Activated T-cell treated with anti-CD3 and anti-CD28 coated beads, Interleukin-2, amount 50 U/mL, for 24 hours (primary cell): Measurements from ENCODE around the gene GPR180.

Experiments used
- DNase-seq: peaks from one replicate; pipeline ENCODE4 v3.0.0-alpha.2; 2020
- H3K27ac Mint-ChIP-seq: 2 replicates; pipeline ENCODE4 v1.8.0; 2020; ENCODE audit warnings: mild to moderate bottlenecking, mixed read lengths
- H3K27me3 Mint-ChIP-seq: 2 replicates; pipeline ENCODE4 v1.8.0; 2020; ENCODE audit warnings: mixed read lengths
- H3K36me3 Mint-ChIP-seq: 2 replicates; pipeline ENCODE4 v1.8.0; 2020; ENCODE audit warnings: low read depth, mixed read lengths
- H3K4me1 Mint-ChIP-seq: 2 replicates; pipeline ENCODE4 v1.8.0; 2020; ENCODE audit warnings: low read depth, mixed read lengths
- H3K4me3 Mint-ChIP-seq: 2 replicates; pipeline ENCODE4 v1.8.0; 2020; ENCODE audit warnings: mild to moderate bottlenecking, moderate library complexity, mixed read lengths
- H3K9me3 Mint-ChIP-seq: 2 replicates; pipeline ENCODE4 v1.8.0; 2020; ENCODE audit warnings: mixed read lengths

GPR180 gene

DNA sequence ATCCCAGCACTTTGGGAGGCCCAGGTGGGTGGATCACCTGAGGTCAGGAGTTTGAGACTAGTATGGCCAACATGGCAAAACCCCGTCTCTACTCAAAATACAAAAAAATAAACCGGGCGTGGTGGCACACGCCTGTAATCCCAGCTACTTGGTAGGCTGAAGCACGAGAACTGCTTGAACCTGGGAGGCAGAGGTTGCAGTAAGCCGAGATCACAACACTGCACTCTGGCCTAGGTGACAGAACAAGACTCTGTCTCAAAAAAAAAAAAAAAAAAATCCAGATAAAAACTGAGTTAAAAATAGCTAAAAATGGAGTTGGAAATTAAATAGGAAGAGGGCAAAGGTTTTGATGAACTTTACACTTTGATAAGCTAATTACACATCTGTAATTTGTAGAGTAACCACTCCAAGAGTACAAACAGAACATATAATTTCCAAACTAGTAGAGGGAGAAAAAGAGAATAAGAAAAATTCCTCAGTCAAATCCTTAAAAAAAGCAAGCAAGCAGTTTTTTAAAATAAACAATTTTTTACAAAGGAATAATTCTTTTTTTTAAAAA, 16.0 kb upstream of the GPR180 start:
- no peaks in the 10 kb centered on the region for H3K27me3 Mint-ChIP-seq
- peaks cover 28% of the 10 kb centered on the region for H3K4me1 Mint-ChIP-seq
- H3K9me3 Mint-ChIP-seq, result no peaks in the 10 kb centered on the region
- H3K4me3 Mint-ChIP-seq, result no peak overlapping the region
- H3K36me3 Mint-ChIP-seq, result peaks cover 86% of the 10 kb centered on the region
- DNase-seq, result no peak
- no peak overlapping the region for H3K27ac Mint-ChIP-seq

- no peak overlapping the region for H3K27ac Mint-ChIP-seq
- H3K4me3 Mint-ChIP-seq, result no peak overlapping the region
- peaks cover 34% of the 10 kb centered on the region for H3K4me1 Mint-ChIP-seq
- H3K9me3 Mint-ChIP-seq, result no peaks in the 10 kb centered on the region
- DNase-seq, result no peak
- peaks cover 87% of the 10 kb centered on the region for H3K36me3 Mint-ChIP-seq
- H3K27me3 Mint-ChIP-seq, result no peaks in the 10 kb centered on the region
These were observed 15.3 kb upstream of the GPR180 start for GRCh38 chr13:94586371-94586770.

GRCh38 chr13:94588541-94588940, 13.1 kb upstream of the GPR180 start:
- no peaks in the 10 kb centered on the region for H3K9me3 Mint-ChIP-seq
- H3K27me3 Mint-ChIP-seq, result no peaks in the 10 kb centered on the region
- no peak for DNase-seq
- H3K36me3 Mint-ChIP-seq, result peaks cover 84% of the 10 kb centered on the region
- H3K4me3 Mint-ChIP-seq, result no peak overlapping the region
- no peak overlapping the region for H3K27ac Mint-ChIP-seq
- peaks cover 44% of the 10 kb centered on the region for H3K4me1 Mint-ChIP-seq

GRCh38 chr13:94590744-94591143, 10.9 kb upstream of the GPR180 start:
- no peak overlapping the region for H3K27ac Mint-ChIP-seq
- peaks cover 56% of the 10 kb centered on the region for H3K4me1 Mint-ChIP-seq
- no peaks in the 10 kb centered on the region for H3K27me3 Mint-ChIP-seq
- no peak for DNase-seq
- H3K4me3 Mint-ChIP-seq, result no peak overlapping the region
- H3K9me3 Mint-ChIP-seq, result no peaks in the 10 kb centered on the region
- peaks cover 86% of the 10 kb centered on the region for H3K36me3 Mint-ChIP-seq

DNA sequence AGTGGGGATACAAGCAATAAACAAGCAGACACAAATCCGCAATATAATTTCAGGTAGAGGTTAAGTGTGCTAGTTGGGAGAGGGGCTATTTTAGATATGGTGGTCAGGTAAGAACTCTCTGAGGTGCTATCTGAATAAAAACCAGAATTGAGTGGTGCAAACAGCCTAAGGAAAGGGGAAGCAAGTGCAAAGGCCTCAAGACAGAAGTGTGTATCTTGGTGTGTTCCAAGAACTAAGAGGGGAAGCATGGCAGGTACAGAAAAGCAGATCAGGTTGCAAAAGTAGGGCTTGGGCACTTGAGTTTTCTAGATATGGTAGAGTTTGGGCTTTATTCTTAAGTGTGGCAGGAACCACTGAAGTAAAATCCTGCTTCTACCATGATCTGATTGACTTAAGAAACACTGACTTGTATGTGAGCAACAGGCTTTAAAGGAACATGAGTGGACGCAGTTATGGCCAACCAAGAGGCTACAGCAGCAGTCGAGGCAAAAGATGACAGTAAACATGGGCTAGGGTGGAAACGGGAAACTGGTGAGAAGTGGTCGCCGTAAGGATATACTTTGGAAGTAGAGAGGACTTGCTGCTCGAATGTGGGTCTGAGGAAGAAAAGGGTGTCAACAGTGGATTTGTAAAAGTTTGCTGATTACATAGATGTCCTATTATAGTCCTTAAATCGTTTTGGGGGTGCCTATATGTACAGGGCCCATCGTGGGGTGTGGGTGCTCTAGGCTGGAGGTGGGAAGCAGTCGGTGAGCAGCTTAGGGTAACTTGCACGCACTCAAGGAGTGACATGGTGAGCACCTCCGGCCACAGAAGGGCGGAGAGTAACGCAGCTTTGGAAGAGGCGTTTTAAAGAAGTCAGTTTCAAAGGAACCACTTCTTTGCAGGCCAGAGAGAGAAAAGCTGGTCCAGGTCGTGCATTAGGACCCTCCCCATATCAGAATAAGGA, 6.4 kb upstream of the GPR180 start:
- peaks cover 54% of the 10 kb centered on the region for H3K36me3 Mint-ChIP-seq
- DNase-seq, result peak; percentile 59
- H3K9me3 Mint-ChIP-seq, result no peaks in the 10 kb centered on the region
- H3K27ac Mint-ChIP-seq, result peak overlapping the region; percentile 97
- H3K4me3 Mint-ChIP-seq, result peak overlapping the region; percentile 85
- peaks cover 42% of the 10 kb centered on the region for H3K4me1 Mint-ChIP-seq
- no peaks in the 10 kb centered on the region for H3K27me3 Mint-ChIP-seq

DNA sequence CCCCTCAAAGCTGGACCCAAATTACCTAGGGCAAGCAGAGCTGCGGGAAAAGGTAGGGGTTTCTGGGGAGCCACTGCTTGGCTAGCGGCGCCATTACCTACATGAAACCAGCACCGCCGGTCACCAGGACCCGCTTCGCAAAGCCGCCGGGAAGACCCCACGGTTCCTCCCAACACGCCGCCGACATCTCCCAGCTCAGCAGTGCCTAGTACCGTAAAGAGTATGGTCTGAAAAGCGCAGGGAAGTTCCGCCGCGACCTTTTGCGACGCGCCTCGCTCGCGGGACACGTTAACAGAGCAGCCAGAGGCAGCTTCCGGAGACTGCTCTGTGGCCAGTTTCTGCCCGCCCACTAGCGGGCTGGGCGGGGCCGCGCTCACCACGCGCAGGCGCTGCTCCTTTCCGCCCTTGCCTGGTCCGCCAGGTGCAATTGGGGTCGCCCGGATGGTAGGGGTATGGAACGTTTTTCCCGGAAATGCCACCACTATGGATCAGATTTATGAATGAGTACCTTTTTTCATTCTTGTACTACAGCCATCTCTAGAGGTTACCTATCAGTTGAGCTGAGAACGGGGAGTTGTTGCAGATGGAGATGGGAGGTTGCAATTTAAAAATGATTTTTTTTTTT, 5.6 kb upstream of the GPR180 start, which contains the start of gene TGDS:
TGDS (minus strand) TSS at position 203 of the 625 bp plus-strand sequence; CDS start at position 187, 16 bp downstream.
- Mint-ChIP-seq H3K27ac (peak within 1 kb of the TSS; percentile 97), H3K4me3 (peak within 1 kb of the TSS; percentile 85), H3K36me3 (peaks cover 47% of the 10 kb centered on the region), H3K4me1 (peaks cover 38% of the 10 kb centered on the region), H3K9me3 (peaks cover 5% of the 10 kb centered on the region), H3K27me3 (no peaks in the 10 kb centered on the region)
- peak; percentile 92 for DNase-seq

DNA sequence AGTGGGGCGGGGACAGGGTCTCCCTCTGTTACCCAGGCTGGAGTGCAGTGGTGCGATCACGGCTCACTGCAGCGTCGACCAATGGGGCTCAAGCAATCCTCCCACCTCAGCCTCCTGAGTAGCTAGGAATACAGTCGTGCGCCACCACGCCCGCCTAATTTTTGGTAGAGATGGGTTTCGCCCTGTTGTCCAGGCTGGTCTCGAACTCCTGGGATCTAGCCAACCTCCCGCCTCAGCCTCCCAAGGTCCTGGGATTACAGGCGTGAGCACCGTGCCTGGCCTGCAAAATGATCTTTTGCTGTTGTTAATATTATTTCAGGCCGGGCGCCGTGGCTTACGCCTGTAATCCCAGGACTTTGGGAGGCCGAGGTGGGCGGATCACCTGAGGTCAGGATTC, 5.1 kb upstream of the GPR180 start:
- peak overlapping the region; percentile 97 for H3K27ac Mint-ChIP-seq
- peak overlapping the region; percentile 85 for H3K4me3 Mint-ChIP-seq
- peaks cover 38% of the 10 kb centered on the region for H3K4me1 Mint-ChIP-seq
- DNase-seq, result no peak
- no peaks in the 10 kb centered on the region for H3K27me3 Mint-ChIP-seq
- peaks cover 45% of the 10 kb centered on the region for H3K36me3 Mint-ChIP-seq
- H3K9me3 Mint-ChIP-seq, result peaks cover 5% of the 10 kb centered on the region

DNA sequence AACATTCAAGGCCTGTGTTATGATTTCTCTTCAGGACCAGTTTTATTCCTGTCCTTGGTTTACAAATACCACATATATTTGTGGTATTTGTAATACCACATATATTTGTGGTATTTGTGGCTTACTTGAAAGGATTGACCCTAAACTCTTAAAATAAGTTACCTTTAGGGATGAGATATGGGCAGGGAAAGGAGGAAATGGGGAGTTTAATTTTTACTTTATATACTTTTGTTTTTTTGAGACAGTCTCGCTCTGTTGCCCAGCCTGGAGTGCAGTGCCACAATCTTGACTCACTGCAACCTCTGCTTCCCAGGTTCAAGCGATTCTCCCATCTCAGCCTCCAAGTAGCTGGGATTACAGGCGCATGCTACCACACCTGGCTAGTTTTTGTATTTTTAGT, 3.4 kb upstream of the GPR180 start:
- Mint-ChIP-seq H3K27ac (no peak overlapping the region), H3K4me1 (peaks cover 37% of the 10 kb centered on the region), H3K9me3 (peaks cover 5% of the 10 kb centered on the region), H3K36me3 (peaks cover 39% of the 10 kb centered on the region), H3K27me3 (no peaks in the 10 kb centered on the region), H3K4me3 (no peak overlapping the region)
- DNase-seq, result no peak

DNA sequence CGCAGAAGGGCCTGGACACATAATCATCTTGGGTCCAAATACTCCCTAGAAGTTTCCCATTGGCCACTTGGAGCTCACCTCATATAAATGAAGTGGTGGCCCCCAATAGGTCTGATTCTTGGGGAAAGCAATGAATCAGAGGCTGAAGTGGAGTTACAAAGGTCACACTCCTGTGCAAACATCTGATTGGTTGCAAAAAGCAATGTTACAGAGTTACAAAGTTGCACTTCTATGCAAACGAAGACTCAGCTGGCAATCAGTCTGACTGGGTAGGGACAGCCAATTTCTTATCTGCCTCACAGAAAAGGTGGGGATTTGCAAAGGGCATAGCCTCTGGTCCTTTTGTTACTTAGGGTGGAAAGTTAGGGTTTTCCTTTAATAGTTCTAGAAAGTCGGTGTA, 1.8 kb upstream of the GPR180 start:
- no peak overlapping the region for H3K27ac Mint-ChIP-seq
- no peaks in the 10 kb centered on the region for H3K27me3 Mint-ChIP-seq
- peaks cover 28% of the 10 kb centered on the region for H3K36me3 Mint-ChIP-seq
- DNase-seq, result no peak
- peaks cover 5% of the 10 kb centered on the region for H3K9me3 Mint-ChIP-seq
- H3K4me3 Mint-ChIP-seq, result no peak overlapping the region
- peaks cover 27% of the 10 kb centered on the region for H3K4me1 Mint-ChIP-seq

- Mint-ChIP-seq H3K4me3 (peak overlapping the region; percentile 88), H3K27me3 (no peaks in the 10 kb centered on the region), H3K27ac (peak overlapping the region; percentile 89), H3K9me3 (peaks cover 5% of the 10 kb centered on the region), H3K4me1 (peaks cover 35% of the 10 kb centered on the region), H3K36me3 (peaks cover 40% of the 10 kb centered on the region)
- no peak for DNase-seq
These were observed 810 bp downstream of the GPR180 start for GRCh38 chr13:94602467-94602866.

DNA sequence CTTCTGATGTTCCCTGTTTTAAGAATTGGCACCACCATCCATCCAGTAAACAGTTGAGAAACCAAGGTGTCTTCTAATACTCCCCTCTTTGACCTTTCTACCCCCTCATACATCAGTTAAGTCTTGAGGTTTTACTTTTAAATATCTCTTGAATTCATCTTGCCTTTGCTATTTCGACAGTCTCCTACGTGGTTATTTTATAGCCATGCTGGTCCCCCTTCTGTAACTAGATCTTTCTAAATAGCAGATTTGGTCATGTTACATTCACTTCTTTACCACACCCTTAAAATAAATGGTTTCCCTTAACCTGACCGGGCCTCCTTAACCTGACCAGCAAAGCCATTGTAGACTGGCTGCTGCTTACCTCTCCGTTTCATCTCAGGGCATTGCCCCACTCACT, 5.4 kb downstream of the GPR180 start:
- no peaks in the 10 kb centered on the region for H3K9me3 Mint-ChIP-seq
- H3K4me1 Mint-ChIP-seq, result peaks cover 42% of the 10 kb centered on the region
- no peak for DNase-seq
- no peak overlapping the region for H3K27ac Mint-ChIP-seq
- H3K4me3 Mint-ChIP-seq, result no peak overlapping the region
- H3K27me3 Mint-ChIP-seq, result no peaks in the 10 kb centered on the region
- H3K36me3 Mint-ChIP-seq, result peaks cover 80% of the 10 kb centered on the region

DNA sequence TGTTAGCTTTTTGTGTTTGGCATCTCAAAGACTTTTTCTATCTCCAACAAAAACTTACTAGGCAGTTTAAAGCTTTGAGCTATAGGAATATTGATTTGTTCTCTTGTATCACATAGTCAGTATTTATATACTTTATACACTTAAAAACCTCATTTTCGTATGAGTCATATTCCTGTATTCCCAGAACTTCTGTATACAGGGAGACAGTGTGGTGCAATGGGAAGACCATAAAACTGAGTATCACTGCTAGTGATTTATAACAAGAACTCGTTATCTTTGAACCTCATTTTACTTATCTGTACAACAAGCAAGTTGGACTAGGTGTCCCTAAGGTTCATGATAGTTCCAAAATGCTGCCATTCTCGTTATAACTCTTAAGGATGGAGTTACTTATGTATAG, 6.3 kb downstream of the GPR180 start:
- H3K27ac Mint-ChIP-seq, result peak overlapping the region; percentile 37
- no peaks in the 10 kb centered on the region for H3K9me3 Mint-ChIP-seq
- H3K36me3 Mint-ChIP-seq, result peaks cover 80% of the 10 kb centered on the region
- peaks cover 37% of the 10 kb centered on the region for H3K4me1 Mint-ChIP-seq
- no peak for DNase-seq
- H3K27me3 Mint-ChIP-seq, result no peaks in the 10 kb centered on the region
- H3K4me3 Mint-ChIP-seq, result no peak overlapping the region

GRCh38 chr13:94608586-94608985, 6.9 kb downstream of the GPR180 start:
- Mint-ChIP-seq H3K36me3 (peaks cover 83% of the 10 kb centered on the region), H3K9me3 (no peaks in the 10 kb centered on the region), H3K4me1 (peaks cover 34% of the 10 kb centered on the region), H3K27me3 (no peaks in the 10 kb centered on the region), H3K4me3 (no peak overlapping the region), H3K27ac (no peak overlapping the region)
- no peak for DNase-seq

DNA sequence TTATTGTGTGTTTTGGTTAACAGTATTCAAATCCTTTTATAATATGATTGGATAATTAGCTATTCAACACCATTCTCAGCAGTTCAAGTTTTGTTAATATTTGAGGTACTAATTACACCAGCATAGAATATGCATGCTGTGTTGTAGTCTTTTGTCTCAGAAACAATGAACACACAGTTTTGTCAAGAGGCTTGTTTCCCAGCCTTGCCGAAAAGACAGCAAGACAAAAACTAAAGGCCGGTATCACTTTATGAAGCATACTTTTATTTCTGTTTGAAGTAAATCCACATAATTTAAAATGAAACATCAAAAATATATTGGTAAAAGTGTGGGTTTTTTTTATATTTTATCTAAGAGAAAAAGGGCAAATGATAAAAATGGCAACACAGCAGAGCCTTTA, 7.5 kb downstream of the GPR180 start:
- no peak overlapping the region for H3K27ac Mint-ChIP-seq
- no peaks in the 10 kb centered on the region for H3K27me3 Mint-ChIP-seq
- H3K4me1 Mint-ChIP-seq, result peaks cover 34% of the 10 kb centered on the region
- H3K4me3 Mint-ChIP-seq, result no peak overlapping the region
- no peak for DNase-seq
- H3K9me3 Mint-ChIP-seq, result no peaks in the 10 kb centered on the region
- H3K36me3 Mint-ChIP-seq, result peaks cover 87% of the 10 kb centered on the region

DNA sequence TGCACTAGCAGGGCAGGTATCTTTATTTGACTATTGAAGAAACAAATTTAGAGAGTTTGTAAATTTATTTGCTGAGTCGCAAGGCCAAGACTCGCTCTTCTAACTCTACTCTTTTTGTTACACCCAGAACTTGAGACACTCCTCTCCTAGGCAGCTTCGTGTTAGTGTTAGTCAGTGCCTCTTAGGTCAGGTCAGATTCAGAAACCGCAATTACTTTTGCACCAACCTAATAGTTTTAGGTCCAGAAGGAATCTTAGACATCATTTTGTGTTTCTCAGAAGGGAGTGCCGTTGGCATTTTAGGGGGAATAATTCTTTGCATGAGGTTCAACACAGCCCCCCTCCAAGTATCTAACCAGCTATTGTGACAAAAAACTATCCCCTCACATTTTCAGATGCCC, 8.8 kb downstream of the GPR180 start:
- no peaks in the 10 kb centered on the region for H3K27me3 Mint-ChIP-seq
- H3K36me3 Mint-ChIP-seq, result peaks cover 89% of the 10 kb centered on the region
- DNase-seq, result no peak
- no peaks in the 10 kb centered on the region for H3K9me3 Mint-ChIP-seq
- H3K4me3 Mint-ChIP-seq, result no peak overlapping the region
- H3K4me1 Mint-ChIP-seq, result peaks cover 37% of the 10 kb centered on the region
- no peak overlapping the region for H3K27ac Mint-ChIP-seq
